Measurements from ENCODE around the gene FOXQ1.
"Not testable (repeated sequence)": the region's sequence is repeated elsewhere in the genome, so short reads cannot be mapped to it uniquely, and the experiment has no call there.

The FOXQ1 gene

GRCh38 chr6:1314617-1315016 is 2.7 kb downstream of the FOXQ1 start:
- H3K4me3 ChIP-seq (replicated peaks in 1 of 2; ENCODE audit: low read depth in 2 of 2, low read length in 2 of 2), result no peak overlapping the region
- DNase-seq (ENCODE audit: low read depth in 2 of 2), result no peak
- no peak for TF ChIP-seq CTCF (IDR thresholded peaks at IDR 0.05; ENCODE audit: low read depth, low read length)

- no peak overlapping the region for H3K4me3 ChIP-seq (replicated peaks in 1 of 2; ENCODE audit: low read depth in 2 of 2, low read length in 2 of 2)
- no peak for DNase-seq (ENCODE audit: low read depth in 2 of 2)
- no peak for TF ChIP-seq CTCF (IDR thresholded peaks at IDR 0.05; ENCODE audit: low read depth, low read length)
These were observed 3.3 kb downstream of the FOXQ1 start for GRCh38 chr6:1315201-1315559.

GRCh38 chr6:1315560-1316386 is 3.9 kb downstream of the FOXQ1 start:
- no peak for DNase-seq (ENCODE audit: low read depth in 2 of 2)

GRCh38 chr6:1316489-1316971 is 4.6 kb downstream of the FOXQ1 start:
- no peak for TF ChIP-seq CTCF (IDR thresholded peaks at IDR 0.05; ENCODE audit: low read depth, low read length)
- DNase-seq (ENCODE audit: low read depth in 2 of 2), result no peak
- peak overlapping the region; percentile 47 to 53 for H3K4me3 ChIP-seq (replicated peaks in 1 of 2; ENCODE audit: low read depth in 2 of 2, low read length in 2 of 2)

More at GRCh38 chr6:1315560-1316386, 3.9 kb downstream of the FOXQ1 start:
- peak overlapping the region; percentile 47 to 53 for H3K4me3 ChIP-seq (replicated peaks in 1 of 2; ENCODE audit: low read depth in 2 of 2, low read length in 2 of 2)
- TF ChIP-seq CTCF (IDR thresholded peaks at IDR 0.05; ENCODE audit: low read depth, low read length), result no peak

- no peak overlapping the region for H3K4me3 ChIP-seq (replicated peaks in 1 of 2; ENCODE audit: low read depth in 2 of 2, low read length in 2 of 2)
- TF ChIP-seq CTCF (IDR thresholded peaks at IDR 0.05; ENCODE audit: low read depth, low read length), result no peak
- no peak for DNase-seq (ENCODE audit: low read depth in 2 of 2)
These were observed 5.5 kb downstream of the FOXQ1 start for GRCh38 chr6:1317302-1317815.

- no peak for DNase-seq (ENCODE audit: low read depth in 2 of 2)
- H3K4me3 ChIP-seq (replicated peaks in 1 of 2; ENCODE audit: low read depth in 2 of 2, low read length in 2 of 2), result no peak overlapping the region
- no peak for TF ChIP-seq CTCF (IDR thresholded peaks at IDR 0.05; ENCODE audit: low read depth, low read length)
These were observed 6.1 kb downstream of the FOXQ1 start for GRCh38 chr6:1318036-1318435.

GRCh38 chr6:1318584-1318983 is 6.7 kb downstream of the FOXQ1 start:
- DNase-seq (ENCODE audit: low read depth in 2 of 2); H3K4me3 ChIP-seq (replicated peaks in 1 of 2; ENCODE audit: low read depth in 2 of 2, low read length in 2 of 2): not testable (repeated sequence)
